Stimulated activated CD4-positive, alpha-beta T cell treated with anti-CD3 and anti-CD28 coated beads, Interleukin-12 subunit alpha, Interleukin-12 subunit beta, amount 100 ng/mL, for 4 hours (primary cell): ENCODE measurements around the gene PLOD1.

Experiments
- DNase-seq: peaks from one replicate; pipeline ENCODE4 v3.0.0-alpha.2; 2020

The PLOD1 gene

GRCh38 chr1:12010746-12011570 is 76.4 kb downstream of the PLOD1 start:
- DNase-seq = no peak

GRCh38 chr1:12011998-12012397 is 77.5 kb downstream of the PLOD1 start:
- DNase-seq = no peak

DNA sequence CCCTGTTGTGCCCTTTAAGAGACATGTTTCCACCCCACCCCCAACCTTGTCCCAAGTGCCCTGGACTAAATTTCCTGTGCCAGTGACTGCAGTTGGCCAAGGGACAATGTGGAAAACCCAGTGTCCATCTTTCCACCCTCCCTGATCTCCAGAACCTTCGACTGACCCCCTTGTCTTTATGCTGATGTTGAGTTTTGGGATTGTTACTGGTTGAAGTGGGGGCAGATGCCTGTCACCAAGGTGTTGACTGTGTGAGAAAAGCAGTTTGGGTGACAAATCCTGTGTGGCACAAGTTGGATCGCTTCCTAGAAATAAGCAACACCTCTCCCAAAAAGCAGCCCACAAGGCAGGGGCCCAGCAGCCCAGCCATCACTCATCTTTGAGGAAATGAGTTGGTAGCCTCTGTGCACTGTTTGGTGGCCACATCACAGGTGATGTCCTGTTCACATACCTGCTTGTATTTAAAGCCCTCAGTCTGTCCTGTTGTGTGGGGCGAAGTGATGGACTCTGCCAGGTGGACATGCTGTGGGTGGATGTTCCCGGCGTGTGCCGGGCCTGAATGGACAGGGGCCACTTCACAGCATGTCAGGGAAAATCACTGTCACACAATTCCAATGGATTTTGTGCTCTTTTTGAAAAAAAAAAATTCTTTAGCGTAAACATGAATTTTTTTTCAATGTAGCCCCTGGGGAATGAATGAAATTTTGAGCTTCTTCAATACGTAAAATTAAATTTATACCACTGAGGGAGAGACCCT is 78.2 kb downstream of the PLOD1 start:
- no peak for DNase-seq

GRCh38 chr1:12014141-12014991 is 79.8 kb downstream of the PLOD1 start:
- no peak for DNase-seq

- no peak for DNase-seq
These were observed 80.5 kb downstream of the PLOD1 start for GRCh38 chr1:12015001-12015491.

GRCh38 chr1:12015499-12015898 is 81.0 kb downstream of the PLOD1 start:
- DNase-seq = no peak

DNA sequence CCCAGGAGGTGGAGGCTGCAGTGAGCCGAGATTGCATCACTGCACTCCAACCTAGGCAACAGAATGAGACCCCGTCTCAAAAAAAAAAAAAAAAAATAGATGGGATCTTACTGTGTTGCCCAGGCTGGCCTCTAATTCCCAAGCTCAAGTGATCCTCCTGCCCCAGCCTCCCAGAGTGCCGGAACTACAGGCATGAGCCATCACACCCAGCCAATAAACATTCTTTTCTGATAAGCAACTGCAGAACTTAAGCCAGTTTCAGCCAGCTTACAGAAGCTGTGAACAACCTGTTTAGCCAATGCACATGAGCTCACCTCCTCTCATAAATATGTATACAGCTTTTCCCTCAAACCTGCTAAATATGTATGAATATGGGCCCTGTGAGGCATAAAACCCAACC is 81.7 kb downstream of the PLOD1 start:
- DNase-seq = no peak

- DNase-seq = no peak
These were observed 85.5 kb downstream of the PLOD1 start for GRCh38 chr1:12019858-12020509.

DNA sequence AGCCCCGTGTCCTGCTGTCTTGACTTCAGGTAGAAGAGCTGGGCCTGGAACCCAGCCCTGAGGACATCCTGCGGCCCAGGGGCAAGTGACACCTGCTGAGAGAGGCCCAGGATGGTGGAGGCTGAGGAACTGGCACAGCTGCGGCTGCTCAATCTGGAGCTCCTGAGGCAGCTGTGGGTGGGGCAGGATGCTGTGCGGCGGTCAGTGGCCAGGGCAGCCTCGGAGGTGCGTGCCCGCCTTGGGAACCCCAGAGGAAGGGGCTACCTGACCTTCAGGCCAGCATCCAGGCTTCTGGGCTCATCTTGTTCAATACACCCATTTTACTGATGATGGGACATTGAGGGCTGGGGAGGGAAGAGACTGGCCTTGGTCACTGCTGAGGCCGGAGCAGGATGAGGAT is 87.1 kb downstream of the PLOD1 start:
- no peak for DNase-seq

DNA sequence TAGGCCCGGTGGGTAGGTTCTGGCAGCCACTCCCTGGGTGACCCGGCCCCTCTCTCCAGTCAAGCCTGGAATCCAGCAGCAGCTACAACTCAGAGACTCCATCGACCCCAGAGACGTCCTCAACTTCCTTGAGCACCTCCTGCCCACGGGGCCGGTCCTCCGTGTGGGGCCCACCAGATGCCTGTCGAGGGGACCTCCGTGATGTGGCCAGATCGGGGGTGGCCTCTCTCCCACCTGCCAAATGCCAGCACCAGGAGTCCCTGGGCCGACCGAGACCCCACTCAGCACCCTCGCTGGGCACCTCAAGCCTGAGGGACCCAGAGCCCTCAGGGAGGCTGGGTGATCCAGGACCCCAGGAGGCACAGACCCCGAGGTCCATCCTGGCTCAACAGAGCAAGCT is 87.5 kb downstream of the PLOD1 start:
- no peak for DNase-seq
